Muscle of leg (tissue), 11 donors: ENCODE data around the gene PFKFB4. TPM values are rescaled to one million over a fixed set of nuclear protein-coding genes. Genes with fewer than 3 reads are reported as not detected.
A peak's percentile ranks its signal among the peaks of the same experiment; 100 is the strongest.

Source experiments
- DNase-seq: peaks from one replicate; pipeline ENCODE4 v3.0.0; 2013
- H3K27ac ChIP-seq: one replicate; pipeline ENCODE4 v1.5.1; 2013; ENCODE audit warnings: mild to moderate bottlenecking, low read length, control low read depth
- H3K27me3 ChIP-seq: one replicate; pipeline ENCODE4 v1.6.1; 2013; ENCODE audit warnings: low read length; ENCODE audit not compliant: control insufficient read depth, insufficient read depth
- H3K36me3 ChIP-seq: one replicate; pipeline ENCODE4 v1.6.1; 2013; ENCODE audit warnings: low read length; ENCODE audit not compliant: control insufficient read depth, insufficient read depth
- H3K4me1 ChIP-seq: one replicate; pipeline ENCODE4 v1.6.1; 2013; ENCODE audit warnings: low read length; ENCODE audit not compliant: control insufficient read depth, insufficient read depth
- H3K4me3 ChIP-seq: one replicate; pipeline ENCODE4 v1.5.1; 2013; ENCODE audit warnings: low read length, control low read depth
- H3K9me3 ChIP-seq: replicated peaks from 2 replicates; pipeline ENCODE4 v1.6.1; 2013; ENCODE audit warnings: low read depth, low read length; ENCODE audit not compliant: control insufficient read depth
- WGBS: methylation state at CpG from one replicate; pipeline ENCODE4 v1.1.5; 2013; ENCODE audit warnings: missing lambda C conversion rate; ENCODE audit not compliant: insufficient coverage; 5-methylcytosine and 5-hydroxymethylcytosine counted together
- polyA plus RNA-seq, 8 donors: library from polyadenylated mRNA; unstranded; fragments of 120-200 nt; gene quantifications; one replicate each; pipeline versions ENCODE4 v1.2.1 to v1.2.3, GENCODE V29; 2013; ENCODE audit warnings: inconsistent platforms in 1 of 8, low replicate concordance in 1 of 8; ENCODE audit not compliant: insufficient read length in 8 of 8, insufficient read depth in 1 of 8
- total RNA-seq: library from RNA; stranded (reverse); fragments of 120-200 nt; gene quantifications from one replicate; pipeline ENCODE4 v1.2.4, GENCODE V29; 2013

PFKFB4 gene
- total and polyA plus RNA-seq, 9 donors: 3.7 to 5.9 (median 4.8) TPM

- peaks cover 62% of the 10 kb centered on the region for H3K4me1 ChIP-seq
- no peaks in the 10 kb centered on the region for H3K9me3 ChIP-seq
- H3K4me3 ChIP-seq: peak overlapping the region; percentile 36
- H3K27ac ChIP-seq: peak overlapping the region; percentile 93
- 33% methylated on average over 20 of the region's 21 CpGs for WGBS
- H3K36me3 ChIP-seq: no peaks in the 10 kb centered on the region
- DNase-seq: peak; percentile 68
- no peaks in the 10 kb centered on the region for H3K27me3 ChIP-seq
These were observed 4.6 kb upstream of the PFKFB4 start for GRCh38 chr3:48561045-48561736.

DNA sequence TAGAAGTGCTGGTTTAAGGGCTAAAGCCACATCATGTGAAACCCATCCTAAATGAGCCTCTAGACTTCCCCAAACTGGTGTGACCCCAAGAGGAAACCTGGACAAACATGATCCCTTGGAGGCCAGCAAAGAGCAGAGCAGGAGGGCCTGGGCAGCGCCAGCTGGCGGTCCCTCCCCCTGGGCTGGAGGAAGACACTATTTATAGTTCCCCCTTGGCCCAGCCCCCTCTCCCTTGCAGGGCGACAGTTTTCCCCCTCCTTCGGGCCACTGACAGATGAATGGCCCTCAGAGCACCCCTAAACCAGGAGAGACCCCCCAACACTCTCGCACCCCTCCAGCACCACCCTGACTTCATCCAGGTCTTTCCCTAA is 4.0 kb upstream of the PFKFB4 start:
- Histone ChIP-seq H3K4me3 (peak overlapping the region; percentile 36), H3K4me1 (peaks cover 62% of the 10 kb centered on the region), H3K36me3 (no peaks in the 10 kb centered on the region), H3K9me3 (no peaks in the 10 kb centered on the region), H3K27me3 (no peaks in the 10 kb centered on the region), H3K27ac (peak overlapping the region; percentile 93)
- WGBS: 3% methylated on average over 5 of the region's 5 CpGs
- peak; percentile 67 for DNase-seq

- WGBS: 84% methylated on average over 3 of the region's 6 CpGs
- peak overlapping the region; percentile 16 for H3K27ac ChIP-seq
- peaks cover 5% of the 10 kb centered on the region for H3K36me3 ChIP-seq
- H3K9me3 ChIP-seq: no peaks in the 10 kb centered on the region
- no peaks in the 10 kb centered on the region for H3K27me3 ChIP-seq
- H3K4me1 ChIP-seq: peaks cover 52% of the 10 kb centered on the region
- H3K4me3 ChIP-seq: no peak overlapping the region
- DNase-seq: peak; percentile 52
These were observed 2.0 kb upstream of the PFKFB4 start for GRCh38 chr3:48558493-48559134.

GRCh38 chr3:48555949-48556795 is 431 bp downstream of the PFKFB4 start:
- Histone ChIP-seq H3K36me3 (peaks cover 5% of the 10 kb centered on the region), H3K9me3 (no peaks in the 10 kb centered on the region), H3K27ac (peak overlapping the region; percentile 77), H3K4me3 (peak overlapping the region; percentile 48), H3K27me3 (no peaks in the 10 kb centered on the region), H3K4me1 (peaks cover 57% of the 10 kb centered on the region)
- 16% methylated on average over 28 of the region's 29 CpGs for WGBS
- no peak for DNase-seq

DNA sequence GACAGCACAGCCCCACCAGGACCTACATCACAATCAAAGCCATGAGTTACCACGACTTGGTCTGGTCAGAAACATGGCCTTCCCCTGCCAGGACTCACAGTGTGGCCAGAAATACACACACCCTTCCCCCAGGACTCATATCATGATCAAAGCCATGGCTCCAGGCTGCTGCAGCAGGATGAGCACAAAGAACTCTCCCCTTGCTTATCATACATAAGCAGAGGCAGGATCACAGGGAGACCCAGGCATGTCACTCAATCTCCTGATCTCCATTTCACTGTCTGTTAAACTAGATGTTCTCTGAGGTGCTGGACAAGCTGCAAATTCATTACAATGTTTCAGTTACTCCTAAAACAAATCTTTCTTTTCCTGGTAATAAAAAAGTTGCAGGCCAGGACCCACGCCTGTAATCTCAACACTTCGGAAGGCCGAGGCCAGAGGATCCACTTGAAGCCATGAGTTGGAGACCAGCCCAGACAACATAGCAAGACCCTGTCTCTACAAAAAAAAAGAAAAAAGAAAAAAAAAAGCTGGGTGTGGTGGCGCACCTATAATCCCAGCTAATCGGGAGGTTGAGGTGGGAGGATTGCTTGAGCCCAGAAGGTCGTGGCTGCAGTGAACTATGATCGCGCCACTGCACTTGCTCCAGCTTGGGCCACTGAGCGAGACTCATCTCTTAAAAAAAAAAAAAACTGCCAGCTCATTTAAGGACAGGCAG is 1.2 kb downstream of the PFKFB4 start:
- H3K9me3 ChIP-seq: no peaks in the 10 kb centered on the region
- no peak for DNase-seq
- no peaks in the 10 kb centered on the region for H3K27me3 ChIP-seq
- H3K27ac ChIP-seq: no peak overlapping the region
- no peak overlapping the region for H3K4me3 ChIP-seq
- peaks cover 5% of the 10 kb centered on the region for H3K36me3 ChIP-seq
- 72% methylated on average over 3 of the region's 10 CpGs for WGBS
- H3K4me1 ChIP-seq: peaks cover 49% of the 10 kb centered on the region

DNA sequence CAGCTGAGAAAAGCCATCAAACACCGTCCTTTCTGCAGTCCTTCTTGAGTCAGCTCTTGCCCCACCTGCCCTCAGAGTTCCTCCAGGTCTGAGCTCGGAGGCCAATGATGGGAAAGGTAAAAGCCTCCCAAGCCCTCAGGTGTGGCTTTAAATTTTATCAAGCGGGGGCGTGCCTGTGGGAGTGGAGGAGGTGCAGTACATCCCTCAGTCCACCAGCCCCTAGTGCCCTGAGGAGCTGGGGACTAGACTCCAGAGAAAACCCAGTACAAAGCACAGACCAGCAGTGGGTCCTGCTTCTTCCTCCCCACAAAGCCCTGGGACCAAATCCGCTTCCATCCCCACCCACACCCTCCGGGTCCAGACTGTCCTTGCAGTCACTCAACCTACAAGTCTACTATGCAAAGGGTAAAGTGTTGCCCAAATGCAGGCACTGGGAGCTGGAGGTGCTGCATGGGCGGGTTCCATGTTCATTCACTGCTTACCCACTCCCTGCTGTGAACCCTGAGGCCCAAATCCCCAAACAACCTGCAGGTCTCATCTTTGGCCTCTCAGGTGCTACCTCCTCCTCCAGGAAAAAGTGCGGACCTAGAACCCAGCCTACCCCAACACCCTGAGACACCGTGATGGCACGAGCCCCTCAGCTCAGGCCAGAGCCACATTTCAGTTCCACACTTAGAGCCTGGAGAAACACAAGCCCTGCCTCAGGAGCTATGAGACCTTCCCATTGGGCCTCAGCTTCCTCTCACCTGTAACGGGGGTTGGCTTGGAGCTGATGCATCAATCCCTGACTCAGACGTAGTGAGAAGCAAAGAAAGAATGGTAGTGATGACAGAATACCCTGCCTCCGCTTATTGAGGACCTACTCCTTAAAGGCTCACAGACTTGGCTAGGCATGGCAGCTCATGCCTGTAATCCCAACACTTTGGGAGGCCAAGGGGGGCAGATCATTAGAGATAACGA is 2.4 kb downstream of the PFKFB4 start:
- Histone ChIP-seq H3K9me3 (no peaks in the 10 kb centered on the region), H3K4me1 (peaks cover 36% of the 10 kb centered on the region), H3K27me3 (no peaks in the 10 kb centered on the region), H3K36me3 (peaks cover 5% of the 10 kb centered on the region), H3K27ac (no peak overlapping the region), H3K4me3 (no peak overlapping the region)
- DNase-seq: no peak
- 87% methylated on average over 6 of the region's 14 CpGs for WGBS

DNA sequence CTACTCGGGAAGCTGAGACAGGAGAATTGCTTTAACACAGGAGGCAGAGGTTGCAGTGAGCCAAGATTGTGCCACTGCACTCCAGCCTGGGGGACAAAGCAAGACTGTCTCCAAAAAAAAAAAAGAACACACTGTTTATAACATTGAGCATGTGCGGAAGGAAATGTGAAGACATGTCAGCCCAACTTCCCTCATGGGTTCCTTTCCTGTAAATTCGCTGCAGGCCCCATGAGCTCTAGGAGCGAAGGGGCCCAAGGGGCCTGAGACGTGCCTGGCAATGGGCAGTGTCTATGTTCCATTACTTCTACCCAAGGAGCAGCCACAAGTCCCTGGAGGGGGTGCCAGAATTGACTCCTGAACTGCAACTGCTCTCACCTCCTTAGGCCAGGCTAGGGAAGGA is 3.2 kb downstream of the PFKFB4 start:
- Histone ChIP-seq H3K27me3 (no peaks in the 10 kb centered on the region), H3K9me3 (no peaks in the 10 kb centered on the region), H3K4me3 (no peak overlapping the region), H3K27ac (no peak overlapping the region), H3K36me3 (peaks cover 5% of the 10 kb centered on the region), H3K4me1 (peaks cover 34% of the 10 kb centered on the region)
- WGBS: 80% methylated on average over 1 of the region's 5 CpGs
- no peak for DNase-seq

GRCh38 chr3:48552111-48552951 is 4.3 kb downstream of the PFKFB4 start:
- H3K27ac ChIP-seq: peak overlapping the region; percentile 13
- no peak overlapping the region for H3K4me3 ChIP-seq
- DNase-seq: no peak
- no peaks in the 10 kb centered on the region for H3K27me3 ChIP-seq
- H3K9me3 ChIP-seq: no peaks in the 10 kb centered on the region
- peaks cover 29% of the 10 kb centered on the region for H3K4me1 ChIP-seq
- 76% methylated on average over 14 of the region's 14 CpGs for WGBS
- H3K36me3 ChIP-seq: peaks cover 5% of the 10 kb centered on the region
